Mucosa of stomach (tissue), 1 donor: ENCODE data around the gene PSAP.
"Not testable (repeated sequence)": the region's sequence is repeated elsewhere in the genome, so short reads cannot be mapped to it uniquely, and the experiment has no call there.

Experiments used
- H3K27me3 ChIP-seq: one replicate; pipeline ENCODE4 v1.7.0; 2013; ENCODE audit warnings: mild to moderate bottlenecking, low read length; ENCODE audit not compliant: control insufficient read depth, insufficient read depth
- H3K36me3 ChIP-seq: one replicate; pipeline ENCODE4 v1.7.0; 2013; ENCODE audit warnings: low read length; ENCODE audit not compliant: control insufficient read depth, insufficient read depth
- H3K4me1 ChIP-seq: one replicate; pipeline ENCODE4 v1.7.0; 2013; ENCODE audit warnings: mild to moderate bottlenecking, low read length; ENCODE audit not compliant: control insufficient read depth, insufficient read depth
- H3K4me3 ChIP-seq: one replicate; pipeline ENCODE4 v1.7.0; 2013; ENCODE audit warnings: low read length
- H3K9ac ChIP-seq: one replicate; pipeline ENCODE4 v1.7.0; 2013; ENCODE audit warnings: mild to moderate bottlenecking, low read length, moderate library complexity
- H3K9me3 ChIP-seq: one replicate; pipeline ENCODE4 v1.7.0; 2013; ENCODE audit warnings: mild to moderate bottlenecking, low read length, moderate library complexity; ENCODE audit not compliant: control insufficient read depth
- donor health status: Pancreatic carcinoma.

The PSAP gene

GRCh38 chr10:71864911-71865361 is 13.9 kb upstream of the PSAP start:
- Histone ChIP-seq H3K9me3 (no peaks in the 10 kb centered on the region), H3K4me3 (no peak overlapping the region), H3K9ac (no peak overlapping the region), H3K36me3 (no peaks in the 10 kb centered on the region), H3K4me1 (peaks cover 15% of the 10 kb centered on the region), H3K27me3 (no peaks in the 10 kb centered on the region)

GRCh38 chr10:71863203-71863602 is 12.2 kb upstream of the PSAP start:
- H3K9ac ChIP-seq: no peak overlapping the region
- no peaks in the 10 kb centered on the region for H3K9me3 ChIP-seq
- no peaks in the 10 kb centered on the region for H3K27me3 ChIP-seq
- no peak overlapping the region for H3K4me3 ChIP-seq
- peaks cover 19% of the 10 kb centered on the region for H3K4me1 ChIP-seq
- H3K36me3 ChIP-seq: no peaks in the 10 kb centered on the region

GRCh38 chr10:71860243-71861029 is 9.4 kb upstream of the PSAP start:
- Histone ChIP-seq H3K4me3 (no peak overlapping the region), H3K9me3 (no peaks in the 10 kb centered on the region), H3K9ac (peak overlapping the region; percentile 51), H3K27me3 (no peaks in the 10 kb centered on the region), H3K4me1 (peaks cover 19% of the 10 kb centered on the region), H3K36me3 (no peaks in the 10 kb centered on the region)

- no peak overlapping the region for H3K9ac ChIP-seq
- H3K9me3 ChIP-seq: no peaks in the 10 kb centered on the region
- H3K36me3 ChIP-seq: no peaks in the 10 kb centered on the region
- H3K4me1 ChIP-seq: peaks cover 19% of the 10 kb centered on the region
- H3K4me3 ChIP-seq: no peak overlapping the region
- H3K27me3 ChIP-seq: no peaks in the 10 kb centered on the region
Measured at GRCh38 chr10:71857934-71858890, 7.2 kb upstream of the PSAP start.

GRCh38 chr10:71856619-71857018 is 5.6 kb upstream of the PSAP start:
- Histone ChIP-seq H3K36me3 (no peaks in the 10 kb centered on the region), H3K4me1 (peaks cover 19% of the 10 kb centered on the region), H3K9me3 (no peaks in the 10 kb centered on the region), H3K27me3 (no peaks in the 10 kb centered on the region), H3K4me3 (no peak overlapping the region), H3K9ac (no peak overlapping the region)

GRCh38 chr10:71854031-71854430 is 3.0 kb upstream of the PSAP start:
- Histone ChIP-seq H3K9me3 (no peaks in the 10 kb centered on the region), H3K27me3 (no peaks in the 10 kb centered on the region), H3K9ac (no peak overlapping the region), H3K4me3 (no peak overlapping the region), H3K36me3 (no peaks in the 10 kb centered on the region), H3K4me1 (peaks cover 4% of the 10 kb centered on the region)

GRCh38 chr10:71852355-71852937 is 1.4 kb upstream of the PSAP start:
- Histone ChIP-seq H3K36me3 (no peaks in the 10 kb centered on the region), H3K9me3 (no peaks in the 10 kb centered on the region), H3K9ac (no peak overlapping the region), H3K27me3 (no peaks in the 10 kb centered on the region), H3K4me1 (peaks cover 4% of the 10 kb centered on the region), H3K4me3 (no peak overlapping the region)

- H3K4me1 ChIP-seq, H3K9me3 ChIP-seq, H3K36me3 ChIP-seq, H3K27me3 ChIP-seq: not testable (repeated sequence)
- peak overlapping the region; percentile 98 for H3K9ac ChIP-seq
- H3K4me3 ChIP-seq: peak overlapping the region; percentile 95
Measured at GRCh38 chr10:71851465-71852095, 529 bp upstream of the PSAP start.

GRCh38 chr10:71850021-71850742 is 869 bp downstream of the PSAP start:
- Histone ChIP-seq H3K36me3 (no peaks in the 10 kb centered on the region), H3K9ac (peak overlapping the region; percentile 98), H3K27me3 (no peaks in the 10 kb centered on the region), H3K4me1 (peaks cover 4% of the 10 kb centered on the region), H3K9me3 (no peaks in the 10 kb centered on the region), H3K4me3 (peak overlapping the region; percentile 95)

GRCh38 chr10:71849461-71849908 is 1.6 kb downstream of the PSAP start:
- peak overlapping the region; percentile 95 for H3K4me3 ChIP-seq
- H3K36me3 ChIP-seq: no peaks in the 10 kb centered on the region
- peaks cover 4% of the 10 kb centered on the region for H3K4me1 ChIP-seq
- no peaks in the 10 kb centered on the region for H3K9me3 ChIP-seq
- no peaks in the 10 kb centered on the region for H3K27me3 ChIP-seq
- peak overlapping the region; percentile 16 for H3K9ac ChIP-seq
